OCI-LY3 (cell line): Measurements from ENCODE around the gene KLF3.

ENCODE experiments used
- CTCF ChIP-seq: fragments of 200-600, 300-600 bp; sonication (generic); IDR thresholded peaks from 2 replicates; pipeline ENCODE4 v1.5.1; 2014; ENCODE audit warnings: antibody characterized with exemption, low read length, low read depth
- EZH2phosphoT487 ChIP-seq: fragments of 200-600 bp; shearing (Covaris generic); IDR thresholded peaks from 2 replicates; pipeline ENCODE4 v1.6.1; 2018; ENCODE audit warnings: antibody characterized with exemption, mixed run types, low read depth

GRCh38 chr4:38647101-38647819, 16.7 kb upstream of the KLF3 start:
- TF ChIP-seq CTCF (no peak), EZH2phosphoT487 (no peak)
